Measurements from ENCODE around the gene CECR2.

CECR2 gene

GRCh38 chr22:17366830-17367229 lies 2.4 kb upstream of the CECR2 start:
- no peaks in the 10 kb centered on the region for H3K4me1 ChIP-seq (ENCODE audit: low read length)
- H3K4me3 ChIP-seq (ENCODE audit: low read length), result no peak overlapping the region
- no peak overlapping the region for H3K4me2 ChIP-seq (ENCODE audit: low read depth, low read length)
- no peaks in the 10 kb centered on the region for H3K9me3 ChIP-seq (replicated peaks; ENCODE audit: insufficient read depth, low read length)
- TF ChIP-seq CTCF (IDR thresholded peaks at IDR 0.05; ENCODE audit: low read length) (peak; percentile 17), EZH2 (optimal IDR thresholded peaks at IDR 0.05; ENCODE audit: low read depth, low read length) (no peak)
- peaks cover 41% of the 10 kb centered on the region for H3K27me3 ChIP-seq (replicated peaks; ENCODE audit: insufficient read depth, low read length)
- no peak overlapping the region for H2AFZ ChIP-seq (ENCODE audit: low read length)
- no peaks in the 10 kb centered on the region for H3K79me2 ChIP-seq (ENCODE audit: low read length)
- H3F3A ChIP-seq (ENCODE audit: insufficient read depth, low read length), result no peaks in the 10 kb centered on the region
- H3K36me3 ChIP-seq (replicated peaks; ENCODE audit: insufficient read depth, low read length), result no peaks in the 10 kb centered on the region
- H3K9ac ChIP-seq (ENCODE audit: low read length), result no peak overlapping the region
- no peaks in the 10 kb centered on the region for H4K20me1 ChIP-seq (ENCODE audit: insufficient read depth, low read length)
- no peak for DNase-seq
- H3K9me2 ChIP-seq (replicated peaks; ENCODE audit: insufficient read depth, low read length), result no peaks in the 10 kb centered on the region
- H3K27ac ChIP-seq (ENCODE audit: low read length), result no peak overlapping the region

- no peaks in the 10 kb centered on the region for H3K4me1 ChIP-seq (ENCODE audit: low read length)
- peak overlapping the region; percentile 75 for H3K4me3 ChIP-seq (ENCODE audit: low read length)
- TF ChIP-seq EZH2phosphoT487 (IDR thresholded peaks at IDR 0.05; ENCODE audit: low read length) (no peak), CTCF (IDR thresholded peaks at IDR 0.05; ENCODE audit: low read length) (no peak), EZH2 (optimal IDR thresholded peaks at IDR 0.05; ENCODE audit: low read depth, low read length) (no peak)
- no peaks in the 10 kb centered on the region for H3F3A ChIP-seq (ENCODE audit: insufficient read depth, low read length)
- H3K27me3 ChIP-seq (replicated peaks; ENCODE audit: insufficient read depth, low read length), result peaks cover 41% of the 10 kb centered on the region
- no peak for DNase-seq
- H3K36me3 ChIP-seq (replicated peaks; ENCODE audit: insufficient read depth, low read length), result no peaks in the 10 kb centered on the region
- no peaks in the 10 kb centered on the region for H3K9me2 ChIP-seq (replicated peaks; ENCODE audit: insufficient read depth, low read length)
- no peak overlapping the region for H3K27ac ChIP-seq (ENCODE audit: low read length)
- no peaks in the 10 kb centered on the region for H4K20me1 ChIP-seq (ENCODE audit: insufficient read depth, low read length)
- H3K9me3 ChIP-seq (replicated peaks; ENCODE audit: insufficient read depth, low read length), result no peaks in the 10 kb centered on the region
- peak overlapping the region; percentile 99 for H3K4me2 ChIP-seq (ENCODE audit: low read depth, low read length)
- no peak overlapping the region for H3K9ac ChIP-seq (ENCODE audit: low read length)
- peak overlapping the region; percentile 89 for H2AFZ ChIP-seq (ENCODE audit: low read length)
- no peaks in the 10 kb centered on the region for H3K79me2 ChIP-seq (ENCODE audit: low read length)
Observed at GRCh38 chr22:17368144-17368543, 1.1 kb upstream of the CECR2 start.

- Histone ChIP-seq H3K9me3 (replicated peaks; ENCODE audit: insufficient read depth, low read length) (no peaks in the 10 kb centered on the region), H3K79me2 (ENCODE audit: low read length) (no peaks in the 10 kb centered on the region), H3K27ac (ENCODE audit: low read length) (no peak overlapping the region), H3F3A (ENCODE audit: insufficient read depth, low read length) (no peaks in the 10 kb centered on the region), H3K4me1 (ENCODE audit: low read length) (no peaks in the 10 kb centered on the region), H3K9me2 (replicated peaks; ENCODE audit: insufficient read depth, low read length) (no peaks in the 10 kb centered on the region), H3K36me3 (replicated peaks; ENCODE audit: insufficient read depth, low read length) (no peaks in the 10 kb centered on the region), H4K20me1 (ENCODE audit: insufficient read depth, low read length) (no peaks in the 10 kb centered on the region), H3K4me2 (ENCODE audit: low read depth, low read length) (peak overlapping the region; percentile 99), H3K9ac (ENCODE audit: low read length) (peak overlapping the region; percentile 40; the same call in 1 of the 2 replicates), H3K4me3 (ENCODE audit: low read length) (peak overlapping the region; percentile 75), H3K27me3 (replicated peaks; ENCODE audit: insufficient read depth, low read length) (peaks cover 41% of the 10 kb centered on the region), H2AFZ (ENCODE audit: low read length) (peak overlapping the region; percentile 89)
- peak; percentile 42 for DNase-seq
- TF ChIP-seq CTCF (IDR thresholded peaks at IDR 0.05; ENCODE audit: low read length) (no peak), EZH2phosphoT487 (IDR thresholded peaks at IDR 0.05; ENCODE audit: low read length) (no peak)
Observed at GRCh38 chr22:17368554-17369438, 464 bp upstream of the CECR2 start.
